ENCODE results near the gene C5orf63. TPM values are rescaled to one million over a fixed set of nuclear protein-coding genes. Genes with fewer than 3 reads are reported as not detected.
"Not testable (repeated sequence)": the region's sequence is repeated elsewhere in the genome, so short reads cannot be mapped to it uniquely, and the experiment has no call there.

C5orf63 gene
- total RNA-seq, result 1 to 10 TPM; 9.5 TPM

DNA sequence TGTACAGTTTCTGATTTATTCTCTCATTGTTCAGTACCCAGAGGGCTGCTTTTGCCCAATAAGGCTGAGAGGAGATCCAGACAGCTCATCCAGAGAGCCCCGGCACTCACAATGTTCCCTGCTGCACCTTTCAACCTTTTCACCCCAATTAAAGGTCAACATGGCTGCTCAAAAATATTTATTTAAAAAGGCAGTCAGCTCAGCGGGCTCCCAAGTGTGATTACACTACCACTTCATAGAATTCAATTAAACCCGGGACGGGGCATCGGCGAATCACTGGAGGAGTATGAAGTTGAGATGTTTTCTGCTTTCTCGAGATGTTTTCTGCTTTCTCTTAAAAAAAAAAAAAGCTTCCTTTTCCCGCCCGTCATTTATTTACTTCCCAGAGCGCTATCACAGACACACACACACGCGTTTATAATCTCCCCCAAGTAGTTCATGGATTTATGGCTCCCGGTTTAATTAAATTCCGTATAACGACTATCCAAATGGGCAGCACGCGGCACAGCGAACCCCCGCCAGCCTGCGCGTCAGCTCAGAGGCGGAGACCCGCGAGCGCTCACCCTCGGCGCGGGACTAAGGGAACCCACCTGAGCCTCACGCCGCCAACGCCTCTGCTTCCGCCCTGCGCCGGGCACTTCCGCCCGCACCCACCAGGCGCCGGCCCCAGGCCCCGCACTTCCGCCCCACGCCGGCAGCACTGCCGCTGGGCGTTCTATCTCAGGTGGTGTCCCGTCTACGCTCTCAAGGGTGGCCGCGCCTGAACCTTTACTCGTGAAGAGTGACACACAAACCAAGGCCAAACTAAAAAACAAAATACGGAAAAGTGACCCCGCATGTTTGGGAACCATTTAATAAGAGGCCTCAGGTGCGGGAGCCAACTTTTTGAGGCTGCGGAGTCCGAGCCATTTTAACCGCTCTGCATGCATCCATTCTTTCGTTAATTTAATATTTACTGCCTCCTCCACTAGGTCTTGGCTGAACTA is at the start of gene C5orf63:
TSS of gene C5orf63 (minus strand) at position 642 of the 986 bp plus-strand sequence. CDS start 14,507 bp downstream, outside the sequence.
- Mint-ChIP-seq H3K9me3 (no peaks in the 10 kb centered on the region), H3K27me3 (no peaks in the 10 kb centered on the region), H3K4me1 (ENCODE audit: low read depth) (peaks cover 3% of the 10 kb centered on the region), H3K36me3 (ENCODE audit: low read depth) (peaks cover 9% of the 10 kb centered on the region), H3K27ac (peak within 1 kb of the TSS; percentile 95), H3K4me3 (peak within 1 kb of the TSS; percentile 85)
- peak; percentile 85 for DNase-seq
- intact Hi-C loops (cut with micrococcal nuclease), result no loop called here
- ChIA-PET CTCF (interaction anchor here (0.8 to 1.5 kb wide), 4 partner anchors 10 to 44 kb away, joined by 3 to 4 read pairs (median 4); no protein-coding TSS in a partner anchor), POLR2A (interaction anchor here (0.8 to 1.3 kb wide), 8 partner anchors 10 to 296 kb away, joined by 3 to 6 read pairs (median 4); partner anchors contain the start of gene LMNB1)
- TF ChIP-seq, protein P1, sequence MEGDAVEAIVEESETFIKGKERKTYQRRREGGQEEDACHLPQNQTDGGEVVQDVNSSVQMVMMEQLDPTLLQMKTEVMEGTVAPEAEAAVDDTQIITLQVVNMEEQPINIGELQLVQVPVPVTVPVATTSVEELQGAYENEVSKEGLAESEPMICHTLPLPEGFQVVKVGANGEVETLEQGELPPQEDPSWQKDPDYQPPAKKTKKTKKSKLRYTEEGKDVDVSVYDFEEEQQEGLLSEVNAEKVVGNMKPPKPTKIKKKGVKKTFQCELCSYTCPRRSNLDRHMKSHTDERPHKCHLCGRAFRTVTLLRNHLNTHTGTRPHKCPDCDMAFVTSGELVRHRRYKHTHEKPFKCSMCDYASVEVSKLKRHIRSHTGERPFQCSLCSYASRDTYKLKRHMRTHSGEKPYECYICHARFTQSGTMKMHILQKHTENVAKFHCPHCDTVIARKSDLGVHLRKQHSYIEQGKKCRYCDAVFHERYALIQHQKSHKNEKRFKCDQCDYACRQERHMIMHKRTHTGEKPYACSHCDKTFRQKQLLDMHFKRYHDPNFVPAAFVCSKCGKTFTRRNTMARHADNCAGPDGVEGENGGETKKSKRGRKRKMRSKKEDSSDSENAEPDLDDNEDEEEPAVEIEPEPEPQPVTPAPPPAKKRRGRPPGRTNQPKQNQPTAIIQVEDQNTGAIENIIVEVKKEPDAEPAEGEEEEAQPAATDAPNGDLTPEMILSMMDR (IDR thresholded peaks at IDR 0.05), result peak; percentile 14
- ATAC-seq, result peak; percentile 98

DNA sequence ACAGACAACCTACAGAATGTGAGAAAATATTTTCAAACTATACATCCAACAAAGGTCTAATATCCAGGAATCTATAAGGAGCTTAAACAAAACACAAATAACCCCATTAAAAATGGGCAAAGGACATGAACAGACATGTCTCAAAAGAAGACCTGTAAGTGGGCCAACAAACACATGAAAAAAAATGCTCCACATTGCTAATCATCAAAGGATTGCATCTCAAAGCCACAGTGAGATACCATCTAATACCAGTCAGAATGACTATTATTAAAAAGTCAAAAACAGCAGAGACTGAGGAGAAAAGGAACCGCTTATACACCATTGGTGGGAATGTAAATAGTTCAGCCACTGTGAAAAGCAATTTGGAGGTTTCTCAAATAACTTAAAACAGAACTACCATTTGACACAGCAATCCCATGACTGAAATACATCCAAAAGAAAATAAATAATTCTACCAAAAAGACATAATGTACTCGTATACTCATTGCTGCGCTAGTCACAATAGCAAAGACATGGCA is 39.1 kb upstream of the C5orf63 start:
- H3K9me3 Mint-ChIP-seq, result no peaks in the 10 kb centered on the region
- ChIA-PET CTCF (no interaction called here), POLR2A (no interaction called here)
- no peak overlapping the region for H3K27ac Mint-ChIP-seq
- TF ChIP-seq, protein P1 (IDR thresholded peaks at IDR 0.05), result no peak
- no peaks in the 10 kb centered on the region for H3K36me3 Mint-ChIP-seq (ENCODE audit: low read depth)
- DNase-seq (no peak), ATAC-seq (no peak)
- H3K27me3 Mint-ChIP-seq, result peaks cover 7% of the 10 kb centered on the region
- no peak overlapping the region for H3K4me3 Mint-ChIP-seq
- no peaks in the 10 kb centered on the region for H3K4me1 Mint-ChIP-seq (ENCODE audit: low read depth)
- intact Hi-C loops (cut with micrococcal nuclease), result no loop called here

DNA sequence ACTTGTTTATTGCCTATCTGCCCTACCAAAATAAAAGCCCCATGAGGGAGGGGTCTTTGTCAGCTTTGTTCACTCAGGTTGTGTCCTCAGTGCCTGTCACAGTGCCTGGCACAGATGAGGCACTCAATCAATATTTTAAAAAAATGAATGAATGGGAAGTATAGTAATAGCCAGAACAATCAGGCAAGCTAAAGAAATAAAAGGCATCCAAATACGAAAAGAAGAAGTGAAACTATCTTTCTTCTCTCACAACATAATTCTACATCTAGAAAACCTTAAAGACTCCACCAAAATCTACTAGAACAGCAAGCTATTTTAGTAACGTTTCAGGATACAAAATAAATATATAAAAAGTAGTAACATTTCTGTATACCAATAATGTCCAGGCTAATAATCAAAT is 37.8 kb upstream of the C5orf63 start:
- no peak overlapping the region for H3K27ac Mint-ChIP-seq
- H3K27me3 Mint-ChIP-seq, result peaks cover 7% of the 10 kb centered on the region
- H3K36me3 Mint-ChIP-seq (ENCODE audit: low read depth), result no peaks in the 10 kb centered on the region
- intact Hi-C loops (cut with micrococcal nuclease), result no loop called here
- CTCF ChIA-PET, result interaction anchor here (0.9 kb wide), 1 partner anchor 21 kb away, joined by 3 read pairs; no protein-coding TSS in a partner anchor
- TF ChIP-seq, protein P1 (IDR thresholded peaks at IDR 0.05), result no peak
- DNase-seq (no peak), ATAC-seq (no peak)
- POLR2A ChIA-PET, result no interaction called here
- no peaks in the 10 kb centered on the region for H3K4me1 Mint-ChIP-seq (ENCODE audit: low read depth)
- H3K4me3 Mint-ChIP-seq, result no peak overlapping the region
- no peaks in the 10 kb centered on the region for H3K9me3 Mint-ChIP-seq

DNA sequence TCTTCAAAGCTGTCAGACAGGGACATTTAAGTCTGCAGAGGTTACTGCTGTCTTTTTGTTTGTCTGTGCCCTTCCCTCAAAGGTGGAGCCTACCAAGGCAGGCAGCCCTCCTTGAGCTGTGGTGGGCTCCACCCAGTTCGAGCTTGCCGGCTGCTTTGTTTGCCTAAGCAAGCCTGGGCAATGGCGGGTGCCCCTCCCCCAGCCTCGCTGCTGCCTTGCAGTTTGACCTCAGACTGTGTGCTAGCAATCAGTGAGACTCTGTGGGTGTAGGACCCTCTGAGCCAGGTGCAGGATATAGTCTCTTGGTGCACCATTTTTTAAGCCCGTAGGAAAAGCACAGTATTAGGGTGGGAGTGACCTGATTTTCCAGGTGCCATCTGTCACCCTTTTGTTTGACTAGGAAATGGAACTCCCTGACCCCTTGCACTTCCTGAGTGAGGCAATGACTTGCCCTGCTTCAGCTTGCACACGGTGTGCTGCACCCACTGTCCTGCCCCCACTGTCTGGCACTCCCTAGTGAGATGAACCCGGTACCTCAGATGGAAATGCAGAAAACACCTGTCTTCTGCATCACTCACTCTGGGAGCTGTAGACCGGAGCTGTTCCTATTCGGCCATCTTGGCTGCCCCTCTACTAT is 35.4 kb upstream of the C5orf63 start:
- intact Hi-C loops (cut with micrococcal nuclease); CTCF ChIA-PET; H3K4me3 Mint-ChIP-seq; ATAC-seq; H3K27ac Mint-ChIP-seq; POLR2A ChIA-PET; H3K4me1 Mint-ChIP-seq (ENCODE audit: low read depth); DNase-seq; H3K27me3 Mint-ChIP-seq; H3K9me3 Mint-ChIP-seq; H3K36me3 Mint-ChIP-seq (ENCODE audit: low read depth): not testable (repeated sequence)

DNA sequence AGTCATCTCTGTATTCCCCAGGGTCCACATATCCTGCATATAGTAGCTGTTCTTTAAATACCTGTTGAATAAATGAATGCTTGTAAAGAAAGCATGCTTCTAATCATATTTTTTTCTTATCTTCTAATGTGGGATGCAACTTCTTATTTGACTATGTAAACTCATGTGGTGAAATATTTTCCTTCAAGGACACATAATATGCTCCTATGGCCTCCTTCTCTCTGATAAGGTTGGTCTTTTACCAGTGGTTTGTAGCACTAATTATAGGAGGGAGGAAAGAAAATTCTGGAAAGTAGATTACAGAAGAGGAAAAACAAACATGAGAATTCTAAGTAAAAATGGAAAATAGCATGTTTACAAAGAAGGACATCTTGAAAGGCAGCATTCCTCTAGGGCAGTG is 28.6 kb upstream of the C5orf63 start:
- TF ChIP-seq, protein P1 (IDR thresholded peaks at IDR 0.05), result no peak
- DNase-seq (no peak), ATAC-seq (no peak)
- Mint-ChIP-seq H3K36me3 (ENCODE audit: low read depth) (no peaks in the 10 kb centered on the region), H3K9me3 (peaks cover 2% of the 10 kb centered on the region), H3K4me1 (ENCODE audit: low read depth) (peaks cover 7% of the 10 kb centered on the region), H3K4me3 (no peak overlapping the region), H3K27me3 (no peaks in the 10 kb centered on the region), H3K27ac (no peak overlapping the region)
- ChIA-PET POLR2A (no interaction called here), CTCF (no interaction called here)
- intact Hi-C loops (cut with micrococcal nuclease), result no loop called here

All from activated CD8-positive, alpha-beta T cell treated with anti-CD3 and anti-CD28 coated beads for 36 hours (primary cell).